Esophagus muscularis mucosa (tissue), 4 donors: ENCODE results near the gene SYT6. TPM values are rescaled to one million over a fixed set of nuclear protein-coding genes. Genes with fewer than 3 reads are reported as not detected.
"Not testable (repeated sequence)": the region's sequence is repeated elsewhere in the genome, so short reads cannot be mapped to it uniquely, and the experiment has no call there.

ENCODE experiments used
- DNase-seq: peaks from one replicate; pipeline ENCODE4 v3.0.0-alpha.2; 2017; ENCODE audit errors: extremely low spot score
- H3K27ac ChIP-seq, 4 donors: fragments of 200-600 bp; sonication (generic); replicated peaks in 1 of 4; 1 replicate in 3 of 4; 2 replicates in 1 of 4; pipeline ENCODE4 v1.5.1; 2016 to 2019; ENCODE audit warnings: mild to moderate bottlenecking in 1 of 4
- H3K27me3 ChIP-seq, 4 donors: fragments of 200-600 bp; sonication (generic); one replicate each; pipeline versions ENCODE4 v1.5.1 to v1.6.0; 2016 to 2019
- H3K36me3 ChIP-seq, 4 donors: fragments of 200-600 bp; sonication (generic); one replicate each; pipeline ENCODE4 v1.5.1; 2016 to 2019
- H3K4me1 ChIP-seq, 4 donors: fragments of 200-600 bp; sonication (generic); one replicate each; pipeline ENCODE4 v1.5.1; 2016 to 2019
- H3K4me3 ChIP-seq, 4 donors: fragments of 200-600 bp; sonication (generic); 1 replicate in 2 of 4; 2 replicates in 2 of 4; pipeline ENCODE4 v1.5.1; 2016 to 2019; ENCODE audit warnings: mild to moderate bottlenecking in 4 of 4, moderate library complexity in 1 of 4
- H3K9me3 ChIP-seq, 4 donors: fragments of 200-600 bp; sonication (generic); 1 replicate in 3 of 4; 2 replicates in 1 of 4; pipeline ENCODE4 v1.5.1; 2016 to 2019
- CTCF ChIP-seq, 3 experiments: fragments of 200-600 bp in 2 of 3; fragments of 450-650 bp in 1 of 3; sonication (generic) in 2 of 3; IDR thresholded peaks; one replicate each; pipeline ENCODE4 v1.5.1; 2017 to 2019; ENCODE audit warnings: antibody characterized with exemption in 3 of 3, mild to moderate bottlenecking in 2 of 3, moderate library complexity in 1 of 3
- EP300 ChIP-seq: sonication (generic); formaldehyde crosslinking; IDR thresholded peaks from one replicate; pipeline ENCODE4 v1.6.1; 2017; ENCODE audit warnings: antibody characterized with exemption
- POLR2A ChIP-seq: fragments of 450-650 bp; IDR thresholded peaks from one replicate; pipeline ENCODE4 v1.6.1; 2017; ENCODE audit warnings: antibody characterized with exemption, moderate library complexity, mild to moderate bottlenecking, low read depth
- POLR2AphosphoS5 ChIP-seq, 2 donors: sonication (generic); formaldehyde crosslinking; IDR thresholded peaks; one replicate each; pipeline ENCODE4 v1.6.1; 2017; ENCODE audit warnings: antibody characterized with exemption in 2 of 2
- WGBS: methylation state at CpG from one replicate; pipeline ENCODE4 v1.1.5; 2018; 5-methylcytosine and 5-hydroxymethylcytosine counted together
- intact Hi-C: fragments of 100-400 bp; cut with DNase I; formaldehyde crosslinking; loops from one replicate; pipeline ENCODE4 v1.15.1; 2023
- total RNA-seq, 4 donors: library from RNA; depleted of rRNA; stranded (reverse); fragments of >200 nt; gene quantifications; one replicate each; pipeline versions ENCODE4 v1.1.0 to v1.2.1, GENCODE V29; 2016

SYT6 gene
- total RNA-seq, 4 donors from 2014 or later: 0.06 to 0.83 TPM; not detected in 2

GRCh38 chr1:114075105-114075504 is 78.6 kb downstream of the SYT6 start:
- no peak for TF ChIP-seq CTCF (IDR thresholded peaks at IDR 0.05)
- no peak for TF ChIP-seq POLR2A
- TF ChIP-seq POLR2AphosphoS5 (IDR thresholded peaks at IDR 0.05): no peak
- 84% methylated on average over 2 of the region's 2 CpGs for WGBS
- Histone ChIP-seq H3K36me3 (no peaks in the 10 kb centered on the region), H3K4me1 (no peaks in the 10 kb centered on the region), H3K4me3 (no peak overlapping the region), H3K27me3 (no peaks in the 10 kb centered on the region), H3K27ac (no peak overlapping the region), H3K9me3 (peaks cover 0 to 21% (median 17%) of the 10 kb centered on the region in 4 donors)
- intact Hi-C loops: no loop called here
- DNase-seq: no peak

GRCh38 chr1:114072246-114072645 is 81.4 kb downstream of the SYT6 start:
- intact Hi-C loops: no loop called here
- TF ChIP-seq CTCF (IDR thresholded peaks at IDR 0.05) (no peak), POLR2AphosphoS5 (IDR thresholded peaks at IDR 0.05) (no peak), POLR2A (no peak), EP300 (no peak)
- H3K27me3 ChIP-seq: no peaks in the 10 kb centered on the region
- H3K4me3 ChIP-seq: no peak overlapping the region
- no peak overlapping the region for H3K27ac ChIP-seq
- no peak for DNase-seq
- H3K36me3 ChIP-seq: no peaks in the 10 kb centered on the region
- peaks cover 0 to 21% (median 17%) of the 10 kb centered on the region in 4 donors for H3K9me3 ChIP-seq
- no peaks in the 10 kb centered on the region for H3K4me1 ChIP-seq

GRCh38 chr1:114069762-114070161 is 83.9 kb downstream of the SYT6 start:
- H3K27me3 ChIP-seq, H3K4me1 ChIP-seq, H3K36me3 ChIP-seq, H3K27ac ChIP-seq, H3K4me3 ChIP-seq, intact Hi-C loops, DNase-seq: not testable (repeated sequence)
- H3K9me3 ChIP-seq: peaks cover 0 to 21% (median 17%) of the 10 kb centered on the region in 4 donors

- DNase-seq, H3K36me3 ChIP-seq, H3K27ac ChIP-seq, H3K4me1 ChIP-seq, H3K27me3 ChIP-seq, H3K4me3 ChIP-seq, intact Hi-C loops: not testable (repeated sequence)
- peaks cover 0 to 21% (median 17%) of the 10 kb centered on the region in 4 donors for H3K9me3 ChIP-seq
- 90% methylated on average over 1 of the region's 1 CpG for WGBS
These were observed 85.0 kb downstream of the SYT6 start for GRCh38 chr1:114068684-114069083.

- H3K4me3 ChIP-seq, DNase-seq, H3K27ac ChIP-seq, H3K27me3 ChIP-seq, H3K36me3 ChIP-seq, H3K9me3 ChIP-seq, H3K4me1 ChIP-seq, intact Hi-C loops: not testable (repeated sequence)
- WGBS: 64% methylated on average over 3 of the region's 3 CpGs
These were observed 88.0 kb downstream of the SYT6 start for GRCh38 chr1:114065671-114066070.

- intact Hi-C loops: no loop called here
- TF ChIP-seq POLR2A: no peak
- TF ChIP-seq CTCF (IDR thresholded peaks at IDR 0.05): no peak
- TF ChIP-seq EP300: no peak
- TF ChIP-seq POLR2AphosphoS5 (IDR thresholded peaks at IDR 0.05): no peak
These were observed 90.1 kb downstream of the SYT6 start for GRCh38 chr1:114063544-114063943.

More at GRCh38 chr1:114063544-114063943, 90.1 kb downstream of the SYT6 start:
- Histone ChIP-seq H3K4me1 (no peaks in the 10 kb centered on the region), H3K9me3 (no peaks in the 10 kb centered on the region), H3K27ac (no peak overlapping the region), H3K27me3 (no peaks in the 10 kb centered on the region), H3K36me3 (no peaks in the 10 kb centered on the region), H3K4me3 (no peak overlapping the region)
- DNase-seq: no peak
